Glutamatergic neuron (in vitro differentiated cells): ENCODE data around the gene RNPS1. TPM values are rescaled to one million over a fixed set of nuclear protein-coding genes. Genes with fewer than 3 reads are reported as not detected.

Experiments
- DNase-seq: peaks from one replicate; pipeline ENCODE4 v3.0.0; 2022
- H3K27ac Mint-ChIP-seq: one replicate; pipeline ENCODE4 v1.8.0; 2020; ENCODE audit warnings: mild to moderate bottlenecking, mixed read lengths, inconsistent platforms; ENCODE audit not compliant: unreplicated experiment
- H3K27me3 Mint-ChIP-seq: one replicate; pipeline ENCODE4 v1.8.0; 2020; ENCODE audit warnings: mild to moderate bottlenecking, moderate library complexity, mixed read lengths, inconsistent platforms; ENCODE audit not compliant: unreplicated experiment
- H3K36me3 Mint-ChIP-seq: one replicate; pipeline ENCODE4 v1.8.0; 2020; ENCODE audit warnings: mild to moderate bottlenecking, mixed read lengths, inconsistent platforms; ENCODE audit not compliant: unreplicated experiment
- H3K4me1 Mint-ChIP-seq: one replicate; pipeline ENCODE4 v1.8.0; 2020; ENCODE audit warnings: mild to moderate bottlenecking, low read depth, mixed read lengths, inconsistent platforms; ENCODE audit not compliant: unreplicated experiment
- H3K4me3 Mint-ChIP-seq: one replicate; pipeline ENCODE4 v1.8.0; 2020; ENCODE audit warnings: mild to moderate bottlenecking, mixed read lengths, inconsistent platforms; ENCODE audit not compliant: unreplicated experiment
- H3K9me3 Mint-ChIP-seq: one replicate; pipeline ENCODE4 v1.8.0; 2020; ENCODE audit warnings: mild to moderate bottlenecking, moderate library complexity, mixed read lengths, inconsistent platforms; ENCODE audit not compliant: unreplicated experiment
- total RNA-seq: library from RNA; stranded (reverse); fragmentation: NEBNext Ultra II Directional; extraction: Animal tissue kit (Norgen Biotek cat#: 25700); gene quantifications from one replicate; pipeline ENCODE4 v1.2.1, GENCODE V29; 2021; ENCODE audit not compliant: unreplicated experiment
- TF ChIP-seq, protein P1 (sequence below): fragments of 200-600 bp; sonication (generic); IDR thresholded peaks from one replicate; pipeline ENCODE4 v1.5.0; 2021; ENCODE audit not compliant: partially characterized antibody, unreplicated experiment

RNPS1 gene
- total RNA-seq, 1 donor from 2014 or later, result 220 TPM

DNA sequence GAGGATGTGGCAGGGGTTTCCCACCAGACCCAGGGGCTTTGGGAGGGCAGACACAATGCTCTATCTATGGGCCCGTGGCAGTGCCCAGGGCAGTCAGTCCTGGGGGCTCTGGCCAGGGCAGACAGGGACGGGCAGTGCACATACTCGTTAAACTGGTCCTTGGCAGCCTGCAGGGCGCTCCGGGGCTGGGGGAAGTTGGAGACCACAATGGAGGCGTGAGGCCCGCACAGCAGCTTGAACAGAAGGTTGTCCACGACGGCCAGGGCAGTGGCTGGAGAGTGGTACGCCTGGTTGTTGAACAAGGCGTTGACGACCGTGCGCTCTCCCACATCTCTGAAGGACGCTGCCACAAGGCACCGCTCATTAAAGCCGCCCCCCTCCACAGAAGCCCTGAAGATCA lies 18.6 kb upstream of the RNPS1 start:
- H3K27me3 Mint-ChIP-seq, result peaks cover 6% of the 10 kb centered on the region
- peaks cover 5% of the 10 kb centered on the region for H3K36me3 Mint-ChIP-seq
- H3K27ac Mint-ChIP-seq, result no peak overlapping the region
- peaks cover 6% of the 10 kb centered on the region for H3K4me1 Mint-ChIP-seq
- no peak overlapping the region for H3K4me3 Mint-ChIP-seq
- no peak for DNase-seq
- TF ChIP-seq, protein P1, sequence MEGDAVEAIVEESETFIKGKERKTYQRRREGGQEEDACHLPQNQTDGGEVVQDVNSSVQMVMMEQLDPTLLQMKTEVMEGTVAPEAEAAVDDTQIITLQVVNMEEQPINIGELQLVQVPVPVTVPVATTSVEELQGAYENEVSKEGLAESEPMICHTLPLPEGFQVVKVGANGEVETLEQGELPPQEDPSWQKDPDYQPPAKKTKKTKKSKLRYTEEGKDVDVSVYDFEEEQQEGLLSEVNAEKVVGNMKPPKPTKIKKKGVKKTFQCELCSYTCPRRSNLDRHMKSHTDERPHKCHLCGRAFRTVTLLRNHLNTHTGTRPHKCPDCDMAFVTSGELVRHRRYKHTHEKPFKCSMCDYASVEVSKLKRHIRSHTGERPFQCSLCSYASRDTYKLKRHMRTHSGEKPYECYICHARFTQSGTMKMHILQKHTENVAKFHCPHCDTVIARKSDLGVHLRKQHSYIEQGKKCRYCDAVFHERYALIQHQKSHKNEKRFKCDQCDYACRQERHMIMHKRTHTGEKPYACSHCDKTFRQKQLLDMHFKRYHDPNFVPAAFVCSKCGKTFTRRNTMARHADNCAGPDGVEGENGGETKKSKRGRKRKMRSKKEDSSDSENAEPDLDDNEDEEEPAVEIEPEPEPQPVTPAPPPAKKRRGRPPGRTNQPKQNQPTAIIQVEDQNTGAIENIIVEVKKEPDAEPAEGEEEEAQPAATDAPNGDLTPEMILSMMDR, result no peak
- peaks cover 7% of the 10 kb centered on the region for H3K9me3 Mint-ChIP-seq

DNA sequence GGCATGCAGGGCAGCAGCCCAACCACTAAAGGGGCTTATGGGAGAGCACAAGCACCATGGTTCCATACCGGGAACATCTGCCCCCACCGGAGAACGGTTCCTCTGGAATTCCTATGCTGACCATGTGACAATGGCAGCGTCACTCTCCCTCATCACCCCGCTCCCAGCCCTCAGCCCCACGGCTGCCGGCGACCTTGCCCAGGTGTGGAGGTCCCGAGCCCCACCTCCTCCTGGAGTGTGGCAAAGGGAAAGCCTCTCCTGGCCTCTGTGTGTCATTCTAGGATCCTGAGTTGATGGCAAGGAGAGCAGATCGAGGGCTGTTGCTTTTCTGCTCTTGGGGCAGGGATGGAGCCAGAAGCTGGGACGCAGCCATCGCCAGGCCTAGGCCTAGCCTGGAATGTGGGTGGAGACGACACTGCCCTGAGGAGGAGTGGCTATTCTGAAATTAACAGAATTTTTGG lies 17.8 kb upstream of the RNPS1 start:
- H3K4me3 Mint-ChIP-seq, result no peak overlapping the region
- no peak for DNase-seq
- TF ChIP-seq, protein P1, result no peak
- H3K27ac Mint-ChIP-seq, result no peak overlapping the region
- peaks cover 6% of the 10 kb centered on the region for H3K27me3 Mint-ChIP-seq
- H3K36me3 Mint-ChIP-seq, result peaks cover 5% of the 10 kb centered on the region
- peaks cover 7% of the 10 kb centered on the region for H3K9me3 Mint-ChIP-seq
- H3K4me1 Mint-ChIP-seq, result peaks cover 8% of the 10 kb centered on the region

DNA sequence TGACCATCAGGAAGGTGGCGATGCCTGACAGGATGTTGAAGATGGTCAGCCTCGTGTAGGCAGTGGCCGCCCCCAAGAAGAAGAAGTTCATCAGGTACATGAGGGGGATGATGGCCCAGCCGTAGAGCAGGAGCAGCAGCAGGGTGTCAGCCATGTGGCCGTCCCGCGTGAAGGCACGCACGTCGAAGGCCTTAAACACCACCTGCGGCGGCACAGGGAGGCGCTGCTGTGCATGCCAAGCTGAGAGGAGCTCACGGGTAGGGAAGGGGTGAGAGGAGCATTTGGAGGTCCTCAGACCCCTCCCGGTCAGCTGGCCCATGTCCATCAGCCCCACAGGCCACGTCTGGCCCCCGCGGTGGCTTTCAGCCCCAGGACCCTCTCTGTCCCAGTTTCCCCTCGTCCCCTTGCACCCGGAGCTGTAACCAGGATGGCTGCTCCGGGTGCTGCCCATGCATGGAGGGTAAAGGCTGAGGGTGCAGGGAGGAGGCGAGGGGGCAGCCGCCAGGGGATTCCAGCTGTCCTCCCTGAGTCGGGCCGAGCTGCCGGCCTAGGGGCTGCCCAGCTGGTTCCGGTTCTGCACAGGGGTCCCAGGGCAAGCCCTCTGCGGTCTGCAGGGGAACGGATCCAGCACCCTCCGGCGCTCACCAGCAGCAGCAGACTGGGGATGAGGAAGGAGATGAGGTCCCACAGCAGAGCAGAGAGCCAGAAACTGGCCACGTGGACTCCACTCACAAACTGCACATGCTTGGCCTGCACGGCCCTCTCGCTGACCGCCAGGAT lies 17.1 kb upstream of the RNPS1 start:
- Mint-ChIP-seq H3K27ac (no peak overlapping the region), H3K9me3 (peaks cover 8% of the 10 kb centered on the region), H3K4me1 (peaks cover 13% of the 10 kb centered on the region), H3K27me3 (peaks cover 8% of the 10 kb centered on the region), H3K36me3 (peaks cover 5% of the 10 kb centered on the region), H3K4me3 (no peak overlapping the region)
- TF ChIP-seq, protein P1, result no peak
- DNase-seq, result no peak

DNA sequence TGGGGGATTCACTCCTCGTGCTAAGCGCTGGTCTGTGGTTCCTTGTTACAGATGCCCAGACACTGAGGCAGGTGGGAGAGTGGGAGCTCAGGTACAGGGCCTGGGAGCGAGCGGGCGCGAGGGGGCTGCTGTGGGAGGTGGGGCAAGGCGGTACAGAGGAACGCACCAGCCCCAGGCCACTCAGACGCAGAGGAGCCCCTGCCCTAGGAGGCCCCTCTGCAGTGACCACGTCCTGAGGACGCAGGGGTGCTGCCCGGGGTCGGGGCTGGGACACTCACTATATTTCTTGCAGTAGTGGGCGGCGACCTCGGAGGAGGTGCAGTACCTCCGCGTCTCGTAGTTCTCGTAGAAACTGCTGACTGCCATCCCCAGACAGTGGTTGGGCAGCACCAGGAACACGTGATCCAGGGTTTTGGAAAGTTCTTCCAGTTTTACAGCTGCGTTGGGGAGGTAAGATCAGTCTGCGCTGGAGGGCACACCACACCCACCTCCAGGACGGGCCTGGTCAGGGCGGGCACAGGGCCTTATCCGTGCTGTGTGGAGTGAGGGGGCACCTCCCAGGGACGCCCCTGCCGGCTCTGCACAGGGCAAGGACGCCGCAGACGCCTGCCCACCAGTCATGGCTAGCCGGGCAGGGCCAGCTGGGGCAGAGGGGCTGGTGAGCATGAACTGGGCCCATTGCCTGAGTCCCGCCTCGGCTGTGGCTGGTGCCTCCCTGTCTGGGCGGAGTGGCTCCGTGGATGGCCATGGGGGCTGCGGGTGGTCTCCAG lies 16.3 kb upstream of the RNPS1 start:
- no peak overlapping the region for H3K4me3 Mint-ChIP-seq
- H3K27ac Mint-ChIP-seq, result peak overlapping the region; percentile 1
- H3K27me3 Mint-ChIP-seq, result peaks cover 8% of the 10 kb centered on the region
- DNase-seq, result no peak
- peaks cover 15% of the 10 kb centered on the region for H3K9me3 Mint-ChIP-seq
- TF ChIP-seq, protein P1, result no peak
- H3K4me1 Mint-ChIP-seq, result peaks cover 18% of the 10 kb centered on the region
- H3K36me3 Mint-ChIP-seq, result peaks cover 5% of the 10 kb centered on the region
